Islet of Langerhans (tissue), 1 donor: ENCODE measurements around the gene CASKIN1.

Experiments used
- FAIRE-seq: peaks from one replicate; lab custom pipeline; 2011; peaks lifted over from hg19 to GRCh38; lab: Jason Lieb, UNC

Gene CASKIN1

DNA sequence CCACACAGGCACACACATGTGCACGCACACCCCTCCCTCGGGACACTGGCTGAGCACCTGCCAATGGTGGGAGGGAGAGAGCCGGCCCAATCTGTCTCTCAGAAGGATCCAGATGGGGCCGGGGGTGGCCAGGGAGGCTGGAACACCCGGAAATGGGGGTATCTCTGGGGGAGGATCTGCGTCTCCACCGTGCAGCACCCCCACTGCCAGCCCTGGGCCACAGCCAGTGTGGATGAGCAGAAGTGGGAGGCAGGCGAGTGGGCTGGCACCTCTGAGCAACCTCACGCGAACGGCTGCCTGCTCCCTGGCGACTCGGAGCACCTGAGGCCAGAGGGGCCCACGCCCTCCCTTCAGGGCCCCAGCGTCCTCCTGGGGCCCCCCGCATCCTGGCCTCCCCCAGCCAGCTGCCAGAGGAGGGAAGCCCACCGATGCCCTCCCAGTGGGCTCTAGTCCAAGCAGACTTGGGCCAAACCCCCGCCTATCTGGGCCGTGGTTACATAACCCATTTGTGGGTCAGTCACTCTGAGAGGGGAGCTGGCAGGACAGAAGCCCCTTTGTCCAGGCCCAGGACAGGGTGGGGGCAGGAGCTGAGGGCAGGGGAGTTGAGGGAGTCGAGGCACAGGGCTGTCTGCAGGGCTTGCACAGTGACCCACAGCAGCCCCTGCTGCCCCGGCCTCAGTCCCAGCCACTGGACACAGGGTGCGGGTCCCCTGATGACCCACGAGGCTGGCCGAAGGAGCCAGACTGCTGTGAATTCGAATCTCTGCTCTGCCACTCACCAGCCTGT, 5.6 kb downstream of the CASKIN1 start:
- no peak for FAIRE-seq

DNA sequence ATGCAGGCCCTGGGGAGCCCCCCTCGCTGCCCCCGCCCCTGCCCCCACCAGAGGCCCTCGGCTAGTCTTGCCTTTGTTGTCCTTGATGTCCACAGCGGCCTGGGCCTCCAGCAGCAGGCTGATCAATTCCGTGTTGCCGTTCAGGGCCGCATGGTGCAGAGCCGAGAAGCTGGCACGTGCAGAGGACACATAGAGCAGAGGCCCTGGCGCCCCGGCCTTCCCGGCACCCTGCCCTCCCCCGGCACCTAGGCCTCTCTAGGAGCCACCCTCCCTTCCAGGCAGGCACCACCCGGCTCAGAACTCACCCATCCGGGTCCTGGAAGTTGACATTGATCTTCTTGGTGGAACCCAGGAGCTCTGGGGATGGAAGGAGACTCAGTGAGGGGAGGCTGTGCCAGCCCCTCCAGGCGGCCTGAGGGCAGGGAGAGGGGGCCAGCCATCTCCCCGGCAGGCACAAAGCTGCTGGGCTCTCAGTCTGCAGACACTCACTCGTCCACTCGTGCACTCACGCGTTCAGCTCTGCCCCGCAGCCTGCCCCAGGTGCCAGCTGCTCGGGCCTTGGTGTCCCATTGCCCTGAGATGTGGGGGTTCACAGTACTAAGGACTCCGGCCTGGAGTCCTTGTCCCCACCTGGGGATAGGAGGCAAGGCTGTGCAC, 6.3 kb downstream of the CASKIN1 start:
- FAIRE-seq, result no peak

DNA sequence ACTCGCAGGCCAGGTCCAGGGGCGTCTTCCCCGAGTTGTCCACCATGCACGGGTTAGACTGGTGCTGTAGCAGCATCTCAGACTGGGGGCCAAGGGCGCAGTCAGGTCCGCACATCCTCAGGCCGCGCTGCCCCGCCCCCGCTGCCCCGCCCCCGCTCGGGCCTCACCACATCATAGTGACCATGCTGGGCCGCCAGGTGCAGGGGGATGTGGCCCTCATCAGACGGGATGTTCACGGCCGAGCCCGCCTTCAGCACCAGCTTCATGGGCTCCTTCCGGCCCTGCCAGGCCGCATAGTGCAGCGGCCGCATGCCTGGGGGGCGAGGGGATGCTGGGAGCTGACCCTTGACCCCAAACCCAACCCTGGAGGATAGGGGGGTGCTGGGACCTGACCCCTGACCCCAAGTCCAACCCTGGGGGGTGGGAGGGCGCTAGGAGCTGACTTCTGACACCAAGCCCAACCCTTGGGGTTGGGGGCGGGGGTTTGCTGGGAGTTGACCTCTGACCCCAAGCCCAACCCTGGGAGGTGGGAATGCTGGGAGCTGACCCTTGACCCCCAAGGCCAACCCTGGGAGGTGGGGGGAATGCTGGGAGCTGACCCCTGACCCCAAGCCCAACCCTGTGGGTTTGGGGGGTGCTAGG, 7.0 kb downstream of the CASKIN1 start:
- no peak for FAIRE-seq

DNA sequence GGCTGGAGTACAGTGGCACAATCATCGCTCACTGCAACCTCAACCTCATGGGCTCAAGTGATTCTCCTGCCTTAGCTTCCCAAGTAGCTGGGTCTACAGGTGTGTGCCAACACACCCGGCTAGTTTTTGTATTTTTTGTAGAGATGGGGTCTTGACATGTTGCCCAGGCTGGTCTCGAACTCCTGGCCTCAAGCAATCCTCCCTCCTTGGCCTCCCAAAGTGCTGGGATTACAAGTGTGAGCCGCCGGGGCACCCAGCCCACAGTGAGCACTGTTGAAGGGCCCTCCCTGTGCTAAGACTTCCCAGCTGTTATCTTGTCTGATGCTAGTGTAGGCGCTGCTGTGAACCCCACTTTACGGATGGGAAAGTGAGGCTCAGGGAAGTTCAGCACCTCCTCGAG, 8.0 kb downstream of the CASKIN1 start:
- FAIRE-seq, result no peak

DNA sequence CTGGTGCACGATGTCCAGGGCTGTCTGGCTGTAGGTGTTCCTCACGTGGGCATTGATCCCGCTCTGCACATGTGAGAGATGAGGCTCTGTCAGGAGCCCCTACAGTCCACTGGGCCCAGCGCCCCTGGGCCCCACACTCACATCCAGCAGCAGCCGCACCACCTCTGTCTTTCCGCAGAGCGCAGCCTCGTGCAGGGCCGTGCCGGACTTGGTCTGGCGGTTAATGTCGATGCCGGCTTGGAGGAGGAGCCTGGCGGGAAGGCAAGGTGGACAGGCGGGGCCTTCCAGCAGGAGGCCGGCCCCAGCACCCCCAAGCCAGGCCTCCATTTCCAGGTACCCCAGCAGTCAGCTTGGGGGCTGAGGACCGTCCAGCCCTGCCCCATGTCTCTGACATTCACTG, 9.2 kb downstream of the CASKIN1 start:
- no peak for FAIRE-seq

DNA sequence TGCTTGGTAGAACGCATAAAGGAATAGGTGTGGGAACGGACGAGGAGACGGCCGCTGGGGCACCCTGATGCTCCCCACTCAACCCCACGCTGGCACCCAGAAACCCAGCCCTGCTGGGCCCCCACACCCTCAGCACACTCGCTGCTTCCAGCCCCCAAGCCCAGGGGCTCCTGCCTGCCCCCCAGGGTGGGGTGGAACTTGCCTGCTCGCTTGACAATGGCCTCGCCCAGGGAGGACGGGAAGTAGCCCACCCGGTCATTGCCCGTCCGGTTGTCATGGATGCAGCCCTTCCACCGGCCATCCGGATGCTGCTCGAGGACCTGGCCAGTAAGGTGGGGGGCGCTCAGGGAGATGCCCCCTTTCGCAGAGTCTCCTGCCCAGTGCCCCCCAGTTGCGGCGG, 9.9 kb downstream of the CASKIN1 start:
- FAIRE-seq, result no peak

DNA sequence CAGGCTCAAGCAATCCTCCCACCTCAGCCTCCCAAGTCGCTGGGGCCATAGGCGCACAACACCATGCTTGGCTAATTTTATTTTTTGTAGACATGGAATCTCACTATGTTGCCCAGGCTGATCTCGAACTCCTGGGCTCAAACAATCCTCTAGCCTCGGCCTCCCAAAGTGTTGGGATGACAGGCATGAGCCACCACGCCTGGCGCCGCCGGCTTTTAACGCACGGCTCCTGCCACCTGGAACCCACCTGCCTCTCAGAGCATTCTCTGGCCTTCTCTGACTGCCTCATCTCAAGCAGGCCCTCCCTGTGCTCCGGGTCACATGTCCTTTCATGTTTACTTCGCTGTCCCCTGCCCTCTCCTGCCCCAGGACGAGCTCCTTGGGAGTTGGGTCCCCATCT, 10.3 kb downstream of the CASKIN1 start:
- no peak for FAIRE-seq

DNA sequence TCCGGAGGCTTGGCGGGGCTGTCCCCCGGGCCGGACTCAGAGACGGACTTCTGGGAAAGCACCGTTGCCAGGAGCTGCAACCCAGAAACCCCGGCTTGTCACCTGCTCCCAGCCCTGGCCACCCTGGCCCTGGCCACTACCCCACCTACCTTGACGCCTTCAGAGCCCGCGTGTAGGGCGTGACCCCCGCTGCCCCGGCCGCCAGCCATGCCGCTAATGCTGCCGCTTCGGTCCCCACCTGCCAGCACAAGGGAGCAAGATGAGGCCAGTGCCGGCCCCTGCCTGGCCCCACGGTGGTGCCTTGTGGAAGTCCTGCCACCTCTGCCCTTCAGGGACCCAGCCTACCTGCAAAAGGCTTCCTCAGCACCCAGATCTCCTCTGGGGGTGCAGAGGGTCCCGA, 11.4 kb downstream of the CASKIN1 start:
- no peak for FAIRE-seq

DNA sequence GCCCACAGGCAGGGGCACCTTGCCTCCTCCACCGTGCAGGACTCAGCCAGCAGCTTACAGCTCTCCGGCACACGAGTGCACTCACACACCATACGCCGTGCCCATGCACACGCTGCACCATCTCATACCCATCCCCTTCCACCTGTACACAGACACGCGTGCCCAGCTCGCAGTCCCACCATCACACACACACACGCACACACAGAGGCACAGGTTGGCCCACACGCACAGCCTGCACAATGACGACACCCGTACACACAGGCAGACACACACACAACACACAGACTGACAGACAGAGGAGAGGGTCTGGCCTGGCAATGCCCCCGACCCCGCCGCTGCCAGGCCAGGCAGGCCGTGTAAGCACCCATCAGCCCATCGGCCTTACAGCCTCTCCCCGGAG, 12.1 kb downstream of the CASKIN1 start:
- FAIRE-seq, result no peak

DNA sequence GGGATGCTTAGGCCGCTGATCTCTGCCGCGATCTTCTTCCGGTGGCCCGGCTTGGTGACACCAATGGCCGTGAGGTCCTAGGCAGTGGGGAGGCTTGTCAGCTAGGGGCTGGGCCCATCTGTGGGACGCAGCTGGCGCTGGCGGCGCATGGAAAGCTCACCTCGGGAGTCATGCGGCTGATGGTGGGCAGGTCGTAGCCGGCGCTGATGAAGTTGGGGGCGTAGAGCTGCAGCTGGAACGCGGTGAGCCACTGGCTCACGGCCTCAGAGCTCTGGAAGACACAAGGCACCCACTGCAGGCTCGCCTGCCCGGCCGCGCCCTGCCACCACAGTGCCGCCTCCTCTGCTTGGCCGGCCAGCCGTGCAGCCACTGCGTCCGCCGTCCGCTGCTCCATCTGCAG, 12.7 kb downstream of the CASKIN1 start:
- no peak for FAIRE-seq

DNA sequence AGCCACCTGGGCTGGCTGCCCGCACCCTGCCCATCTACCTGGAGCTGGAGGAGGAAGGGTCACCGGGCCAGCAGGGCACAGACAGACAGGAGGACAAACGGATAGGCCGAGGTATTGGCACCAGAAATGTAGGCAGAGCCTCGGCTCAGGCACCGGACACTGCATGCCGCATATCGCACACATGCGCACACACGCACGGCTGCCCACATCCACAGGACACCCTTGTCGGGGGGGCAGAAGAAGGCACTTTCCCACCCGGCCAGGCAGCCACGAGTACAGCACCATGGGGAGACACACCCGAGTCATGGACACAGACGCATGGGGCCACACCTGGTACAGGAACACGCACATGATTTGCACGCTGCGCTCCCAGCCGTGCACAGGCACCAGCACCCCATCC, 14.5 kb downstream of the CASKIN1 start:
- no peak for FAIRE-seq

DNA sequence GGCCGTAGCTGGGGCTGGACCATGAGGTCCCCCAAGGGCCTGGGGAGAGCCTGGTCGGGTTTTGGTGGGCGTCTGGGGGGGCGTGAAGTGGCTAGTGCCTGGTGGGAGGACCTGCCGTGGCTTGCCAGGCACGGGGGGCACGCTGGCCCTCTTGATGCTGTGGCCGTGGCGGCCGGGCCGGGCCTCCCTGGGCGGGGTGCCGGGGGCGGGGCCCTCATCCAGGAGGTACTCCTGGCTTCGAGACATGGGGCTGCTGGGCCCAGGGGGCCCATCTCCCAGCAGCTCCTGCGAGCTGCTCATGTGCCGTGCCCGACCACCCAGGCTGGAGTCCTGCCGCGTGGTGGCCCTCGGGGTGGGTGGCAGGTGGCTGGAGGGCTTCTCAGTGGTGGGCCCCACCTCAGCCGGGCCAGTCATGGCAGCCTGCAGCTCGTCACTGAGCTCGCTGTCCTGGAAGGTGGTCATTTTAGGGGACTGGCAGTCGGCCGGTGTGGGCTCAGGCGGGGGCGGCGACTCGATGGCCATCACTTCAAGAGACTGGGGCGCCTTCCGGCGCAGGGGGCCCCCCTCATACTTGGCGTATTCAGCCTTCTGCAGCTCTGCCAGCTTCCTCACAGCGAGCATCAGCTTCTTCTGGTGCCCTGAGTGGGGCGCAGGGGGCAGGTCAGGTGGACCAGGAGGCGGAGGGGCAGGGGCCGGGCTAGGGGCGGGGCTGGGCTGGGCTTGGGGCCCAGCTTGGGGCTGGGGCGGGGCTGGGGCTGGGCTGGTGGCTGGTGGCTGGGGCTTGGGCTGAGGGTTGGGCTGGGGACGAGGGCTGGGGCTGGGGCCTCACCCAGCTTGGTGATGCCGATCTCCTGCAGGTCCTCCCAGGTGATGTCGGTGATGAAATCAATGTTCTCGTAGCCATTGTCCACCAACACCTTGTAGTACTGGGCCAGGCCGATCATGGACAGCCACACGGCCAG, 15.2 kb downstream of the CASKIN1 start:
- no peak for FAIRE-seq

DNA sequence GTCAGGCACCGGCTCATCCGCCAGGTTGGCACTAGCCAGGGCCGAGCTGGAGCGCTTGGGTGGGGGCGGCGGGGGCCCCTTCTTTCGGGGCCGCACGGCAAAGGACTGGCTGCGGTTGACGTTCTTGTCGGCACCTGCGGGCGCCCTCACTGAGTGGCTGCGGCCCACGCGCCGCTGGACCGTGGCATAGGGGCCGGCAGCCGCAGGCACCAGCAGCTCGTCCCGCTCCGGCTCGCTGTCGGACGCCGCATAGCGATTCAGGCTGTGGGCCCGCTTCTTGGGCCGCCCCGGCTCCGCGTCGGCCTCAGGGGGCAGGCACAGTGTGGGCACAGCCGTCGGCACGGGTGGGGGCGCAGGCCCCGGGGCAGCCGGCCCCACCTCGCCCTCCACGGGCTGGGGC, 15.9 kb downstream of the CASKIN1 start:
- FAIRE-seq, result no peak

DNA sequence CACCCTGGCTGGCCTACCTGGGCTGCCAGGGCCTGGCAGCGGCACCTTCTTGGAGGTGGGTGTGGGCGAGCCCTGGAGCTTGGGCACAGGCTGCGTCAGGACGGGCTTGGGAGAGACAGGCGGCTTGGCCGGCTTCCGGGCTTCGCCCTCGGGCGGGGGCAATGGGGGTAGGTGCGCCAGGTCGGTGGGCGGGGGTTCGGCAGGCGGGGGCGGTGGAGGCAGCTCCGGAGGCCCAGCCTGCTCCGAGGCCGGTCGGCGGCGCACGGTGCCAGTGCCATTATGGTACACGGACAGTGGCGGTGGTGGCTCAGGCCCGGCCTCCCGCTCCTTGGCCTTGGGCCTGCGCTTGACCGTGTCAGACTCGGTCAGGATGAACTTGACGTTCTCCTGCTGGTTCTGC, 16.8 kb downstream of the CASKIN1 start:
- FAIRE-seq, result no peak

DNA sequence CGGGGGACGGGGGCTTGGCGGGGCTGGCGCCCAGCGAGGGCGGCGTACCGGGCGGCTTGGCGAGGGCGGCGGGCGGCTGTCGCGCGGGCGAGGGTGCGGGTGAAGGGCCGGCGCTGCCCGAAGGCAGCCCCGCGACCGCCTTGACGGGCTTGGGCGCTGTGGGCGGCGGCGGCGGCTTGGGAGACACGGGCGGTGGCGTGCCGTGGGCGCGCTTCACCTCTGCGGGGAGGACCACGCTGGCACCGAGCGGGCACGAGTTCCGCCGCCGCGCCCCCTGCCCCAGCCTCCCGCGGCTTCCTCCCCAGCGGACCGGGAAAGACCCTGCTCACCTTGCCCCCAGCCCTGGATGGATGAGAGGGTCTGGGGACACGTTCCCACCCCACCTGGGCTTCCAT, 17.3 kb downstream of the CASKIN1 start:
- no peak for FAIRE-seq

DNA sequence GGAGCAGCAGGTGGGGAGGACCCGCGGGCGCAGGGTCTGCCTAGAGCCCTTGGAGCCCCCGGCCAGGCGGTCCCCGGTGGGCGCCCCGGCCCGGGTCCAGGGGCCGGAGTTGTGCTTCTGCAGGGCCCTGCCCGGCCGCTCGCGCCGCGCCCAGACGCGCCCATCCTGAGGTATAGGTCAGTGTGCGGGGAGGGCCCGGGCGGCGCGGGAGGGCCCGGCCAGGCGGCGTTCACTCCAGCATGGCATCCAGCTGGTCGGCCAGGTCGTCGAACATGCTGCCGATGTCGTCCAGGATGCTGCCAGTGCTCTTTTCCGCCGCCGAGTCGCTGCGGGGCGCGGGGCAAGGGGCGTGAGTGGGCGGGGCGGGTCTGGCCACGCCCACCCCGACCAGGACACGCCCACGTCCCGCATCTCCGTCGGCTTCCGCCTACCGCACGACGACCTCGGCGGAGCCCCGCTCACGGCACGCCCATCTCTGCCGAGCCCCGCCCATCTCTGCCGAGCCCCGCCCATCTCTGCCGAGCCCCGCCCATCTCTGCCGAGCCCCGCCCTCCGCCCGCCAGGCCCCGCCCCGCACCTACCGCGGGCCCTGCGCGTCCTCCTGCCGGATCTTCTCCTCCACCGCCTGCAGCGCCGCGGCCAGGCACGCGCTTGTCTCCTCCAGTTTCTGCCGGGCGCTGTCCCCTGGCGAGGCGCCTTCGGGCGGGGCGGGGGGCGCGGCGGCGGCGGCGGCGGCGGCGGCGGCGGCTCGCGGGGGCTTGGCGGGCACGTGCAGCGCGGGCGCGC, 17.9 kb downstream of the CASKIN1 start:
- FAIRE-seq, result no peak

DNA sequence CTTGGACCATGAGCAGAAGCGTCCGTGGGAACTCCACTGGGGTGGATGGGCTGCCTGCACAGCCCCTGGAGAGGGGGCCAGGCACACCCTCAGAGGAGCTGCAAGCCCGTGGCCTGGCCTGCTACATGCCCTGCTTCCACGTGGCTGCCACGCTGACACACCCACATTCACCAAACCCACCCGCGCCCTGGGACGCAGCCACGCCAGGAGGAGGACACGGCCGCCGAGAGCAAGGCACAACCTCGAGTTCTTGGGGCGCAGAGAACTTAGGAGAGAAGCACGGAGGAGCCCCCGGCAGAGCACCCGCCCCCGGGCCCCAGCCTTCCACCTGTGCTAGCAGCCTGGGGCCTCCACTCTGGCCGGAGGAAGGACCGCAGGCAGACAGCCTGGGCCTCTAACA, 18.8 kb downstream of the CASKIN1 start:
- FAIRE-seq, result no peak

DNA sequence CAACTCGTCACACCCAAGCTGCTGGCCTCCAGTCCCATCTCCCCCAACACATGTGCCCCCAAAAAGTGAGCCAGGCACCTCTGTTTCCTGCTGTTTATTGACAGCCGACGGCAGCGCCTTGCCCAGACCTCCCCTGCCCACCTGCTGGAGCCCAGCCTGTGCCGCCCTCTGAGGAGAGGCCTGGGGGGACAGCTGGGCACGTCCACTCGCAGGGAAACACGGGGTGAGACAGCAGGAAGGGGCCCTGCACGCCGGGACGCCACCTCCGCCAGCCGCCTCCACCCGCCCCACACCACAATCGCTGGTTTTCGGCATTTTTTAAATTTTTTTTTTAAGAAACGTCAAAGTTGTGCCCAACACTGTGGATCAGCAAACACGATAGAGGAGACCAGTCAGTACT, 19.3 kb downstream of the CASKIN1 start:
- no peak for FAIRE-seq

DNA sequence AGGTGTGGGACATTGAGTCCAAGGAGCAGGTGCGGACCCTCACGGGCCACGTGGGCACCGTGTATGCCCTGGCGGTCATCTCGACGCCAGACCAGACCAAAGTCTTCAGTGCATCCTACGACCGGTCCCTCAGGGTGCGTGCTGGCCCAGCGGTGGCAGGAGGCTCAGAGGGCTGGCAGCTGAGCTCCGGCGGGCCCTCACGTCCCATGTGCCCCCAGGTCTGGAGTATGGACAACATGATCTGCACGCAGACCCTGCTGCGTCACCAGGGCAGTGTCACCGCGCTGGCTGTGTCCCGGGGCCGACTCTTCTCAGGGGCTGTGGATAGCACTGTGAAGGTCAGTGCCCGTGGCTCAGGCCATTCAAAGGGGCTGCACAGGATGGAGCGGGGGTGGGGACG, 20.4 kb downstream of the CASKIN1 start:
- FAIRE-seq, result no peak

DNA sequence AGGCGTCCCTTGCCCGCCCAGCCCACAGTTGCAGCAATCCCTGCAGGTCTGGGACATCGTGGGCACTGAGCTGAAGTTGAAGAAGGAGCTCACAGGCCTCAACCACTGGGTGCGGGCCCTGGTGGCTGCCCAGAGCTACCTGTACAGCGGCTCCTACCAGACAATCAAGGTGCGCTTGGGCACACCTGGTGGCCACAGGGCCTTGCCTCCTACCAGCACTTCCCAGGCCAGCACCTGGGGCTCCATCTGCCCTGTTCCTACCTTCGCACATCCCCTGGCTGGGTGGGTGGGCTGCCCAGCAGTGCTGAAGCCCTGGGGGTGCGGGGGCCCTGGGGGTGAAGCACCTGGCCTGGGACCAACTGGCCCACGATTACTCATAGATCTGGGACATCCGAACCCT, 21.0 kb downstream of the CASKIN1 start:
- FAIRE-seq, result no peak

DNA sequence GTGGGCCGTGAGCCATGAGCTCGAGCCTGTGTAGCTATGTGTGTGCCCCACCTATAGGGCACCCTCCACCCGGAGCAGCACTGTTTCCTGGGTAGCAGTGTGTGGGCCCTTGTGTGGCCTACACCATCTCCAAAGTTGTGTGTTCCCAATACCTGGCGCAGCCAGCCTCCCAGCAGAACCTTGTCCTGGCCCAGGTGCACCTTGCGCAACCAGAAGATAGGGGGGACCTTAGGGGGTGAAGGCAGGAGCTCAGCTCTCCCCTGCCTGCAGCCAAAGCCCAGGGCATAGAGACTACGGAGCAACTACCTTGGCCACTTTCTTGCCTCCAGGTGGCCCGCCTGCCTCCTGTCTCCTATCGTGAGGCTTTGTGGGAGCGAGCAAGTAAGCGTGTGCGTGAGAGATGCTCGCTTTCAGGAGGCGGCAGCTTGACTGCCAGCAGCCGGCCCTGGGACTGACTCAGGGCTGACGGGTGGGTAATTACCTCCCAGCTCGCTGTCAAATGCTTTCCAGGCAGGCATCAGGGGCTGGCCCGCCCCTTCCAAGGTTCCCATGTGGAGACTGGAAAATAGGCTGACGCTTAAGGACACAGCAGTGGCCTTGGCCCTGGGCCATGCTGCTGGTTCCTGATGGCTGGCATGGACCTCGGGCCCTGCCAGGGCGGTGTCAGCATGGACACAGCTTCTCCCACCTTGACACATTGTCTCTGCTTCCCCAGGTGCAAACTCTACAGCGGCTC, 21.8 kb downstream of the CASKIN1 start:
- no peak for FAIRE-seq
